ENCODE measurements around the gene SPINT1.

The SPINT1 gene

GRCh38 chr15:40893733-40894680 lies 50.2 kb downstream of the SPINT1 start, which contains the start of gene VPS18:
TSS of gene VPS18 (plus strand) at chr15:40894450. CDS start at chr15:40894769, 319 bp downstream.
- DNase-seq = peak; percentile 100

DNA sequence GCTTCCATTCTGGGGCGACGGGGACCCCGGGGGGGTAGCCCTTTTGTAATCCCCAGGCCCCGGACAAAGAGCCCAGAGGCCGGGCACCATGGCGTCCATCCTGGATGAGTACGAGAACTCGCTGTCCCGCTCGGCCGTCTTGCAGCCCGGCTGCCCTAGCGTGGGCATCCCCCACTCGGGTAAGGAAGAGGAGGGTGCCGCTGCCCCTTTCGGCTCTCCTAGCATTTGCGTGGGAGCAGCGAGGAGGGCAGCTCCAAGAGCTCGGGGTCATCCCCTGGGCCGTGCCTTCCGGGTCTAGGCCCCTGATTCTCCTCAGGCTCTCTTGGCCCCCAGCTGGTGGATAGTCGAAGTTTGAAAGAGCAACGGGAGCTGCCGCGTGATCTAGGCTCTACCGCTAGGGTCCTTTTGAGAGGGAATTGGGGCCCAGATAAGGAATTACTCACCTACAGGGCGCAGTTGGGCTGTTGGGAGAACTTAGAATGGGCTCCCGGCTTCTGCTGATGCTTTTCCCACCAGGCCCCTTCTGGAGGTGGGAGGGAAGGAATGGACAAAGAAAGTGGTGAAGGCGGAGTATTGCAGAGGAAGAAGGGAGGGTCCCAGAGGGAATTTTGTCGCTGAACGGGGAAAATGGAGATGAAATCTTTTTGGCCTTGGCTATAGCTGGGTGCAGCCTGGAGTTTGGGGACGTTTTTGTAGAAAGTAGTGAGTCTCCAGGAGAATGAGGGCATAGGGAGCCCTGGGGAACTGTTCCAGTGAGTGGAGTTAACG lies 51.0 kb downstream of the SPINT1 start:
- DNase-seq = peak; percentile 62 to 68

DNA sequence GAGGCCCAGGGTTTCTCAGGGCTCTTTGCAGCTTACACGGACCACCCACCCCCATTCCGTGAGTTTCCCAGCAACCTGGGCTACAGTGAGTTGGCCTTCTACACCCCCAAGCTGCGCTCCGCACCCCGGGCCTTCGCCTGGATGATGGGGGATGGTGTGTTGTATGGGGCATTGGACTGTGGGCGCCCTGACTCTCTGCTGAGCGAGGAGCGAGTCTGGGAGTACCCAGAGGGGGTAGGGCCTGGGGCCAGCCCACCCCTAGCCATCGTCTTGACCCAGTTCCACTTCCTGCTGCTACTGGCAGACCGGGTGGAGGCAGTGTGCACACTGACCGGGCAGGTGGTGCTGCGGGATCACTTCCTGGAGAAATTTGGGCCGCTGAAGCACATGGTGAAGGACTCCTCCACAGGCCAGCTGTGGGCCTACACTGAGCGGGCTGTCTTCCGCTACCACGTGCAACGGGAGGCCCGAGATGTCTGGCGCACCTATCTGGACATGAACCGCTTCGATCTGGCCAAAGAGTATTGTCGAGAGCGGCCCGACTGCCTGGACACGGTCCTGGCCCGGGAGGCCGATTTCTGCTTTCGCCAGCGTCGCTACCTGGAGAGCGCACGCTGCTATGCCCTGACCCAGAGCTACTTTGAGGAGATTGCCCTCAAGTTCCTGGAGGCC lies 55.8 kb downstream of the SPINT1 start:
- DNase-seq = no peak

DNA sequence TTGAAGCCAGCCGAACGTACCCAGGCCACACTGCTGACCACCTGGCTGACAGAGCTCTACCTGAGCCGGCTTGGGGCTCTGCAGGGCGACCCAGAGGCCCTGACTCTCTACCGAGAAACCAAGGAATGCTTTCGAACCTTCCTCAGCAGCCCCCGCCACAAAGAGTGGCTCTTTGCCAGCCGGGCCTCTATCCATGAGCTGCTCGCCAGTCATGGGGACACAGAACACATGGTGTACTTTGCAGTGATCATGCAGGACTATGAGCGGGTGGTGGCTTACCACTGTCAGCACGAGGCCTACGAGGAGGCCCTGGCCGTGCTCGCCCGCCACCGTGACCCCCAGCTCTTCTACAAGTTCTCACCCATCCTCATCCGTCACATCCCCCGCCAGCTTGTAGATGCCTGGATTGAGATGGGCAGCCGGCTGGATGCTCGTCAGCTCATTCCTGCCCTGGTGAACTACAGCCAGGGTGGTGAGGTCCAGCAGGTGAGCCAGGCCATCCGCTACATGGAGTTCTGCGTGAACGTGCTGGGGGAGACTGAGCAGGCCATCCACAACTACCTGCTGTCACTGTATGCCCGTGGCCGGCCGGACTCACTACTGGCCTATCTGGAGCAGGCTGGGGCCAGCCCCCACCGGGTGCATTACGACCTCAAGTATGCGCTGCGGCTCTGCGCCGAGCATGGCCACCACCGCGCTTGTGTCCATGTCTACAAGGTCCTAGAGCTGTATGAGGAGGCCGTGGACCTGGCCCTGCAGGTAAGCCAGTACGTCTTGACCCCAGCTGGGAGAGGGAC lies 56.6 kb downstream of the SPINT1 start:
- no peak for DNase-seq

DNA sequence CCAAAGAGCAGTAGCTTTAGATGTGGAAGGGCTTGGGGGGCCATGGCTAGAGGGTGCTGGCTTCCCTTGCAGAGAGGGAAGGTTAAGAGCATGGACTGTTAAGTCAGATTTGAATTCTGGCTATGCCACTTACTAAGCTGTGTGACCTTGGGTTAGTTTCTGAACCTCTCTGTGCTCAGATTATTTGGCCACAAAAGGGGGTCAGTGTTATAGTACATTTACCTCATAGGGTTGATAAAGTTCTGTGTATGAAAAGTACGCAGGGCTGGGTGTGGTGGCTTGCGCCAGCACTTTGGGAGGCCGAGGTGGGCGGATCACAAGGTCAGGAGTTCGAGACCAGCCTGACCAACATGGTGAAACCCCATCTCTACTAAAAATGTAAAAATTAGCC lies 57.2 kb downstream of the SPINT1 start:
- DNase-seq = no peak

DNA sequence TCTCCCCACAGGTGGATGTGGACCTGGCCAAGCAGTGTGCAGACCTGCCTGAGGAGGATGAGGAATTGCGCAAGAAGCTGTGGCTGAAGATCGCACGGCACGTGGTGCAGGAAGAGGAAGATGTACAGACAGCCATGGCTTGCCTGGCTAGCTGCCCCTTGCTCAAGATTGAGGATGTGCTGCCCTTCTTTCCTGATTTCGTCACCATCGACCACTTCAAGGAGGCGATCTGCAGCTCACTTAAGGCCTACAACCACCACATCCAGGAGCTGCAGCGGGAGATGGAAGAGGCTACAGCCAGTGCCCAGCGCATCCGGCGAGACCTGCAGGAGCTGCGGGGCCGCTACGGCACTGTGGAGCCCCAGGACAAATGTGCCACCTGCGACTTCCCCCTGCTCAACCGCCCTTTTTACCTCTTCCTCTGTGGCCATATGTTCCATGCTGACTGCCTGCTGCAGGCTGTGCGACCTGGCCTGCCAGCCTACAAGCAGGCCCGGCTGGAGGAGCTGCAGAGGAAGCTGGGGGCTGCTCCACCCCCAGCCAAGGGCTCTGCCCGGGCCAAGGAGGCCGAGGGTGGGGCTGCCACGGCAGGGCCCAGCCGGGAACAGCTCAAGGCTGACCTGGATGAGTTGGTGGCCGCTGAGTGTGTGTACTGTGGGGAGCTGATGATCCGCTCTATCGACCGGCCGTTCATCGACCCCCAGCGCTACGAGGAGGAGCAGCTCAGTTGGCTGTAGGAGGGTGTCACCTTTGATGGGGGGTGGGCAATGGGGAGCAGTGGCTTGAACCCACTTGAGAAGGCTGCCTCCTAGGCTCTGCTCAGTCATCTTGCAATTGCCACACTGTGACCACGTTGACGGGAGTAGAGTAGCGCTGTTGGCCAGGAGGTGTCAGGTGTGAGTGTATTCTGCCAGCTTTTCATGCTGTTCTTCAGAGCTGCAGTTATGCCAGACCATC lies 59.0 kb downstream of the SPINT1 start:
- DNase-seq = no peak

GRCh38 chr15:40904552-40905201 lies 60.8 kb downstream of the SPINT1 start:
- DNase-seq = no peak

DNA sequence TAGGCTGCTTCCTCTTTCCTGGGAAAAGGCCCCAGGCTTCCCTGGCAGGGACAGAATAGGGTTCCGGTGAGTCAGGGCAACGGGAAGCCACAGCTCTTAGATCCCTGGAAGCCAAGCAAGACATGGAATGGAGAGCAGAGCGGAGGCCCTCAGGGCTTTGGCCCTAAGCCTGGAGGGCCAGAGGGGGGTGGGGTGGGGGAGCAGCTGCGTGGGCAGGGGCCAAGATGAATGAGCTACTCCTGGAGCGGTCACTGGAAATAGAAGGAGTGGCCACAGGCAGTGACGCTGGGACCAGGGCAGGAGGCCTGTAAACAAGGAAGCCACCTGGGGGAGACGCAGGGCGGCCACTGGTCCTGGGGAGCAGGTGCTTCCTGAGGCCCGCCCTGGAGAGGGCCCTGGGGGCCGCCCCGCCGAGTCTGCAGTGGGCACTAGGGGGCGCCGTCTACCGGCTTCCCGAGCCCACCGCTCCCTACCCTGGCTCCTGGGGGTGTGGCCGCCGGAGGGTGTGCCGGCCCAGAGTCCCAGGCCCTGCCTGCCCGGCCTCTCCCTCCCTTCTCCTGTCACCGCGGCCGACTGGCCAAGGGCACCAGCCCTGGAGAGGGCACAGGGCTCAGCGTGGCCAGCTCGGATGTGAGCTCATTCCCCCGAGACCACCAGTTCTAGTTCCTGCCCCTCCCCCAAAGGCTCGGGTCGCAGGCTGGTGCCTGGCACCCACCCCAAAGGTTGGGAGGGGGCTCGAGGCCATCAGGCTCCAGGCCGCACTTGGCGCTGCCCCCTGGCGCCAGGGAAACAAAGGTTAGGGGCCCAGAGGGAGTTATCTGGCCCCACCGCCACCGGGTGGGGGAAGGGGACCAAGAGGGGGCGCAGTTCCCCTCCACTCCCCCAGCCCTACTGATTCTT lies 62.5 kb downstream of the SPINT1 start:
- peak; percentile 85 to 88 for DNase-seq

GRCh38 chr15:40906991-40907802 lies 63.3 kb downstream of the SPINT1 start:
- peak; percentile 56 to 59 for DNase-seq

All from stimulated activated CD4-positive, alpha-beta T cell treated with anti-CD3 and anti-CD28 coated beads, Interleukin-2, amount 100 ng/mL, for 24 hours (primary cell).